GM12891 (cell line): Measurements from ENCODE around the gene PJA2.

ENCODE experiments used
- POLR2A ChIP-seq: IDR thresholded peaks from 2 replicates; pipeline ENCODE4 v1.6.1; 2011; ENCODE audit warnings: low read depth, low read length, control low read depth
- POLR2AphosphoS5 ChIP-seq: IDR thresholded peaks from 2 replicates; pipeline ENCODE4 v1.6.1; 2011; ENCODE audit warnings: low read depth, low read length, control low read depth
- SPI1 ChIP-seq: IDR thresholded peaks from 2 replicates; pipeline ENCODE4 v1.6.1; 2011; ENCODE audit warnings: low read depth, low read length, control low read depth

GRCh38 chr5:109407913-109408312, 1.9 kb downstream of the PJA2 start:
- no peak for TF ChIP-seq POLR2A
- TF ChIP-seq POLR2AphosphoS5, result no peak
- TF ChIP-seq SPI1, result no peak
